AG04449 (cell line): ENCODE measurements around the gene PSD4.
"Not testable (repeated sequence)": the region's sequence is repeated elsewhere in the genome, so short reads cannot be mapped to it uniquely, and the experiment has no call there.

Experiments
- CTCF ChIA-PET: fragments of 350-600 bp; formaldehyde crosslinking; extraction: SDS; loops from one replicate; lab custom pipeline; 2021; ENCODE audit warnings: antibody characterized with exemption; lab: Yijun Ruan, JAX
- POLR2A ChIA-PET: fragments of 400-600, 350-600 bp; formaldehyde crosslinking; extraction: SDS; loops from one replicate; lab custom pipeline; 2020; ENCODE audit warnings: antibody characterized with exemption, inconsistent platforms; lab: Yijun Ruan, JAX
- DNase-seq: peaks from one replicate; pipeline ENCODE4 v3.0.0-alpha.2; 2010; ENCODE audit warnings: low read depth, low spot score
- H3K4me3 ChIP-seq: 2 replicates; pipeline ENCODE4 v1.5.1; 2011; ENCODE audit warnings: low read depth, mild to moderate bottlenecking, control low read depth, low read length
- CTCF ChIP-seq: IDR thresholded peaks from one replicate; pipeline ENCODE4 v1.5.1; 2011; ENCODE audit warnings: mild to moderate bottlenecking, moderate library complexity, low read length, control low read depth, inconsistent platforms; ENCODE audit not compliant: insufficient read depth; ENCODE audit errors: missing control alignments

PSD4 gene

GRCh38 chr2:113233593-113234550 is 60.1 kb downstream of the PSD4 start:
- CTCF ChIA-PET = interaction anchor here (0.6 to 9.5 kb wide), 10 partner anchors 8 to 156 kb away, joined by 3 to 91 read pairs (median 6); no protein-coding TSS in a partner anchor
- no peak overlapping the region for H3K4me3 ChIP-seq

GRCh38 chr2:113234721-113235346 is 61.1 kb downstream of the PSD4 start:
- DNase-seq = no peak
- ChIA-PET CTCF (interaction anchor here (0.8 to 9.5 kb wide), 9 partner anchors 9 to 155 kb away, joined by 3 to 91 read pairs (median 7); no protein-coding TSS in a partner anchor), POLR2A (interaction anchor here (1.0 to 1.2 kb wide), 2 partner anchors 24 to 31 kb away, joined by 3 to 4 read pairs; no protein-coding TSS in a partner anchor)
- peak overlapping the region; percentile 64 for H3K4me3 ChIP-seq
- no peak for TF ChIP-seq CTCF

More at GRCh38 chr2:113233593-113234550, 60.1 kb downstream of the PSD4 start:
- POLR2A ChIA-PET = no interaction called here
- peak; percentile 37 for TF ChIP-seq CTCF
- no peak for DNase-seq

- DNase-seq = not testable (repeated sequence)
- ChIA-PET CTCF (interaction anchor here (1.1 to 9.5 kb wide), 7 partner anchors 8 to 155 kb away, joined by 3 to 91 read pairs (median 9); no protein-coding TSS in a partner anchor), POLR2A (interaction anchor here (1.0 to 1.2 kb wide), 2 partner anchors 25 to 32 kb away, joined by 3 to 4 read pairs; no protein-coding TSS in a partner anchor)
- peak overlapping the region; percentile 64 for H3K4me3 ChIP-seq
Observed at GRCh38 chr2:113235347-113236226, 61.8 kb downstream of the PSD4 start.

GRCh38 chr2:113236367-113237159 is 62.8 kb downstream of the PSD4 start:
- peak overlapping the region; percentile 46 for H3K4me3 ChIP-seq
- TF ChIP-seq CTCF = no peak
- ChIA-PET CTCF (interaction anchor here (1.0 to 13.9 kb wide), 3 partner anchors 12 to 99 kb away, joined by 4 to 240 read pairs (median 91); no protein-coding TSS in a partner anchor), POLR2A (no interaction called here)
- DNase-seq = no peak

GRCh38 chr2:113237604-113238160 is 63.9 kb downstream of the PSD4 start:
- TF ChIP-seq CTCF = no peak
- DNase-seq = no peak
- no peak overlapping the region for H3K4me3 ChIP-seq
- POLR2A ChIA-PET = no interaction called here
- CTCF ChIA-PET = interaction anchor here (0.9 to 13.9 kb wide), 5 partner anchors 11 to 145 kb away, joined by 3 to 240 read pairs (median 4); no protein-coding TSS in a partner anchor
